ENCODE measurements around the gene PAX5. TPM values are rescaled to one million over a fixed set of nuclear protein-coding genes. Genes with fewer than 3 reads are reported as not detected.

The PAX5 gene
- total and polyA plus RNA-seq, 2 donors (not counting 1 experiment from before 2014, with no cell fraction given): not detected

DNA sequence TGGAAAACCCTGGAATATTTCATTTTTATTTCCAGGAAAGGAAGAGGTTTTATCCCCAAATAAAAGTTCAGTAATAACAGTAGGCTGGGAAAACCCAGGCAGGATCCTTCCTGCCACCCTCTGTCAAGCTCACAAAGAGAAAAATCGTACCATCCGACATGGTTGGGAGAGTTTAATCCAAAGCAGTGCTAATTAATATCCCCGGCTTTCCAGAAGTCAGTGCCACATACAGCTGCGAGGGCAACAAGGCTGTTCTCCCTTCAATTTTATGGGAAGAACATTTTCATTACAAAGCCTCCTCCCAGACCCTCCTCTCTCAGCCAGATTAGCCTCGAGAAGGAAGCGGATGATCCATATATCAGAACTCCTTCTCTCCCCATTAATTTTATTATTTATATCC is 95.5 kb downstream of the PAX5 start:
- H2AFZ ChIP-seq (ENCODE audit: low read length): no peak overlapping the region
- no peaks in the 10 kb centered on the region for H3K79me2 ChIP-seq (ENCODE audit: control insufficient read depth, insufficient read depth, low read length)
- DNase-seq (ENCODE audit: low read depth in 2 of 2): no peak
- no peak overlapping the region for H3K9ac ChIP-seq (ENCODE audit: insufficient read depth, low read length)
- no peaks in the 10 kb centered on the region for H4K20me1 ChIP-seq (ENCODE audit: control insufficient read depth, extremely low read depth, insufficient read depth, low read length)
- no peaks in the 10 kb centered on the region for H3K9me3 ChIP-seq (ENCODE audit: control insufficient read depth, insufficient read depth, low read depth, low read length)
- no peaks in the 10 kb centered on the region for H3K27me3 ChIP-seq (ENCODE audit: control insufficient read depth, insufficient read depth, low read length)
- no peaks in the 10 kb centered on the region for H3K4me1 ChIP-seq (ENCODE audit: control insufficient read depth, extremely low read depth, insufficient read depth, low read length)
- H3K4me3 ChIP-seq (replicated peaks in 1 of 4; ENCODE audit: control extremely low read depth in 1 of 4, insufficient read depth in 1 of 4, low read depth in 3 of 4, low read length in 4 of 4): no peak overlapping the region
- no peak overlapping the region for H3K4me2 ChIP-seq (ENCODE audit: extremely low read depth, insufficient read depth, low read length)
- no peaks in the 10 kb centered on the region for H3K36me3 ChIP-seq (ENCODE audit: control insufficient read depth, insufficient read depth, low read length)
- H3K27ac ChIP-seq (ENCODE audit: insufficient read depth, low read length): no peak overlapping the region
- TF ChIP-seq, protein P1, sequence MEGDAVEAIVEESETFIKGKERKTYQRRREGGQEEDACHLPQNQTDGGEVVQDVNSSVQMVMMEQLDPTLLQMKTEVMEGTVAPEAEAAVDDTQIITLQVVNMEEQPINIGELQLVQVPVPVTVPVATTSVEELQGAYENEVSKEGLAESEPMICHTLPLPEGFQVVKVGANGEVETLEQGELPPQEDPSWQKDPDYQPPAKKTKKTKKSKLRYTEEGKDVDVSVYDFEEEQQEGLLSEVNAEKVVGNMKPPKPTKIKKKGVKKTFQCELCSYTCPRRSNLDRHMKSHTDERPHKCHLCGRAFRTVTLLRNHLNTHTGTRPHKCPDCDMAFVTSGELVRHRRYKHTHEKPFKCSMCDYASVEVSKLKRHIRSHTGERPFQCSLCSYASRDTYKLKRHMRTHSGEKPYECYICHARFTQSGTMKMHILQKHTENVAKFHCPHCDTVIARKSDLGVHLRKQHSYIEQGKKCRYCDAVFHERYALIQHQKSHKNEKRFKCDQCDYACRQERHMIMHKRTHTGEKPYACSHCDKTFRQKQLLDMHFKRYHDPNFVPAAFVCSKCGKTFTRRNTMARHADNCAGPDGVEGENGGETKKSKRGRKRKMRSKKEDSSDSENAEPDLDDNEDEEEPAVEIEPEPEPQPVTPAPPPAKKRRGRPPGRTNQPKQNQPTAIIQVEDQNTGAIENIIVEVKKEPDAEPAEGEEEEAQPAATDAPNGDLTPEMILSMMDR (conservative IDR thresholded peaks at IDR 0.05 in 1 of 2, IDR thresholded peaks at IDR 0.05 in 1 of 2; ENCODE audit: low read depth in 1 of 2, low read length in 2 of 2): no peak
- TF ChIP-seq EZH2 (IDR thresholded peaks at IDR 0.05; ENCODE audit: low read length, missing control alignments): no peak

DNA sequence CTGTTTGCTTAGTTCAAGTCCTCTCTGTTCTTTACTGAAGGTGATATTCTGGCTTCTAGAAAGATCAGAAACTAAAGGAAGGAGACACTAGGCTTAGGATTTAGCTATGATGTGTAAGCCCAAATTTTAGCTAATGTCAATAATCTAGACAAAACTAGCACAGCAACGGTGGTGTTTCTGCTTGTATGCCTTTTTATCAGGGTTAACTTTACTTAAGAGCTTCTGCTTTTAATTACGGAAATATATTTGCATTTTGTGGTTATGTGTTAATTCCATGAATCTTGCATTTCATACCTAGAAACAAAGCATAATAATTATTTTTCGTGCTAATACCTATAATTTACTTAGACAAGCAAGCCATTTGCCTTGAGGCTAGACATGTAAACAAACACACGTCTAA is 96.1 kb downstream of the PAX5 start:
- Histone ChIP-seq H3K36me3 (ENCODE audit: control insufficient read depth, insufficient read depth, low read length) (no peaks in the 10 kb centered on the region), H3K4me1 (ENCODE audit: control insufficient read depth, extremely low read depth, insufficient read depth, low read length) (no peaks in the 10 kb centered on the region), H3K4me3 (replicated peaks in 1 of 4; ENCODE audit: control extremely low read depth in 1 of 4, insufficient read depth in 1 of 4, low read depth in 3 of 4, low read length in 4 of 4) (no peak overlapping the region), H3K9ac (ENCODE audit: insufficient read depth, low read length) (no peak overlapping the region), H3K27ac (ENCODE audit: insufficient read depth, low read length) (no peak overlapping the region), H3K4me2 (ENCODE audit: extremely low read depth, insufficient read depth, low read length) (no peak overlapping the region), H3K27me3 (ENCODE audit: control insufficient read depth, insufficient read depth, low read length) (no peaks in the 10 kb centered on the region), H3K9me3 (ENCODE audit: control insufficient read depth, insufficient read depth, low read depth, low read length) (no peaks in the 10 kb centered on the region), H3K79me2 (ENCODE audit: control insufficient read depth, insufficient read depth, low read length) (no peaks in the 10 kb centered on the region), H4K20me1 (ENCODE audit: control insufficient read depth, extremely low read depth, insufficient read depth, low read length) (no peaks in the 10 kb centered on the region), H2AFZ (ENCODE audit: low read length) (no peak overlapping the region)
- DNase-seq (ENCODE audit: low read depth in 2 of 2): no peak
- TF ChIP-seq, protein P1 (conservative IDR thresholded peaks at IDR 0.05 in 1 of 2, IDR thresholded peaks at IDR 0.05 in 1 of 2; ENCODE audit: low read depth in 1 of 2, low read length in 2 of 2): no peak
- TF ChIP-seq EZH2 (IDR thresholded peaks at IDR 0.05; ENCODE audit: low read length, missing control alignments): no peak

DNA sequence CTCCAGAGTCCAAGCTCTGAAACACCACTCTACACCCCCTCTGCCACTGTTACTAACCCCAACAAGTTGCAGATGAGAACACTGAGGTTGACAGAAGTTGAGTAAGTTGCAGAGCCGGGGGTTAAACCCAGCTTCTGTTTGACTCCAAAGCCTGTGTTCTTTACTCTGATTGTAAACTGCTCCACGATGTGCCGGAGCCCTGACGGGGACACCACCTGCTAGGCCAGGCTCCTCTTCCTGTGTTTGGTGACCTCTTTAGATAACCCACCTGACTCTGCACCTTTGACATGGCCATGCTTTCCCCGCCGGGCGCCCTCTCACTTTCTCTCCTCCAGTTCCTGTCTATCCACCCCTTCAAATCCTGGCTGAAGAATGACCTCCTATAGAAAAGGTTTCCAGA is 96.7 kb downstream of the PAX5 start:
- Histone ChIP-seq H3K4me3 (replicated peaks in 1 of 4; ENCODE audit: control extremely low read depth in 1 of 4, insufficient read depth in 1 of 4, low read depth in 3 of 4, low read length in 4 of 4) (no peak overlapping the region), H3K27me3 (ENCODE audit: control insufficient read depth, insufficient read depth, low read length) (no peaks in the 10 kb centered on the region), H4K20me1 (ENCODE audit: control insufficient read depth, extremely low read depth, insufficient read depth, low read length) (no peaks in the 10 kb centered on the region), H3K9ac (ENCODE audit: insufficient read depth, low read length) (no peak overlapping the region), H3K4me1 (ENCODE audit: control insufficient read depth, extremely low read depth, insufficient read depth, low read length) (no peaks in the 10 kb centered on the region), H3K79me2 (ENCODE audit: control insufficient read depth, insufficient read depth, low read length) (no peaks in the 10 kb centered on the region), H3K27ac (ENCODE audit: insufficient read depth, low read length) (no peak overlapping the region), H3K36me3 (ENCODE audit: control insufficient read depth, insufficient read depth, low read length) (no peaks in the 10 kb centered on the region), H2AFZ (ENCODE audit: low read length) (no peak overlapping the region), H3K4me2 (ENCODE audit: extremely low read depth, insufficient read depth, low read length) (no peak overlapping the region), H3K9me3 (ENCODE audit: control insufficient read depth, insufficient read depth, low read depth, low read length) (no peaks in the 10 kb centered on the region)
- no peak for TF ChIP-seq EZH2 (IDR thresholded peaks at IDR 0.05; ENCODE audit: low read length, missing control alignments)
- TF ChIP-seq, protein P1 (conservative IDR thresholded peaks at IDR 0.05 in 1 of 2, IDR thresholded peaks at IDR 0.05 in 1 of 2; ENCODE audit: low read depth in 1 of 2, low read length in 2 of 2): no peak
- DNase-seq (ENCODE audit: low read depth in 2 of 2): no peak
